A549 (cell line): ENCODE data around the gene NTRK2.

Experiments used
- CEBPB ChIP-seq, 2 experiments: fragments of >200 bp in 1 of 2; sonication (Bioruptor Twin) in 1 of 2; formaldehyde crosslinking in 1 of 2; IDR thresholded peaks; 2 replicates each; pipeline ENCODE4 v1.6.1; 2012 to 2016
- CTCF ChIP-seq: fragments of >200 bp; sonication (Bioruptor Twin); formaldehyde crosslinking; IDR thresholded peaks from 3 replicates; pipeline ENCODE4 v1.5.1; 2016
- MAX ChIP-seq: IDR thresholded peaks from 2 replicates; pipeline ENCODE4 v1.6.1; 2012
- POLR2A ChIP-seq: IDR thresholded peaks from 2 replicates; pipeline ENCODE4 v1.6.1; 2012; ENCODE audit warnings: mild to moderate bottlenecking, low read length
- USF2 ChIP-seq: fragments of 450-650 bp; IDR thresholded peaks from 2 replicates; pipeline ENCODE4 v1.6.1; 2014; ENCODE audit warnings: antibody characterized with exemption
- ZSCAN20 ChIP-seq: fragments of 250-450 bp; sonication (Bioruptor Pico); IDR thresholded peaks from 2 replicates; pipeline ENCODE4 v1.8.0; 2022; ENCODE audit warnings: mild to moderate bottlenecking, moderate library complexity

GRCh38 chr9:84622981-84623380 is 46.5 kb upstream of the NTRK2 start:
- TF ChIP-seq CTCF (no peak), CEBPB (IDR thresholded peaks at IDR 0.05) (no peak), POLR2A (no peak), MAX (no peak), USF2 (no peak), ZSCAN20 (no peak)
